A549 (cell line): ENCODE results near the gene MYLK. TPM values are rescaled to one million over a fixed set of nuclear protein-coding genes. Genes with fewer than 3 reads are reported as not detected.

Experiments
- ATAC-seq, 2 experiments: fragments of 200-7000 bp in 1 of 2; fragments of >200 bp in 1 of 2; cut with Nextera tagmentation in 1 of 2; cut with Tn5 transposase in 1 of 2; 3 replicates each; pipeline versions ENCODE4 v1.8.0 to v1.9.1; 2018 to 2020; ENCODE audit warnings: mild to moderate bottlenecking in 1 of 2, moderate library complexity in 1 of 2
- CTCF ChIA-PET: fragments of 300-600 bp; sonication (Branson Sonifier 250); formaldehyde crosslinking; extraction: SDS; loops from one replicate; lab custom pipeline; 2021; ENCODE audit warnings: antibody characterized with exemption, inconsistent platforms; lab: Yijun Ruan, JAX
- POLR2A ChIA-PET: fragments of 350-600 bp; formaldehyde crosslinking; extraction: SDS; loops from one replicate; lab custom pipeline; 2021; ENCODE audit warnings: antibody characterized with exemption, inconsistent platforms; lab: Yijun Ruan, JAX
- DNase-seq, 2 experiments: peaks; one replicate each; pipeline versions ENCODE4 v3.0.0 to v3.0.0-alpha.2; 2011 to 2016; ENCODE audit warnings: low read depth in 1 of 2, low spot score in 1 of 2
- FAIRE-seq: peaks from 2 replicates; lab custom pipeline; 2011; peaks lifted over from hg19 to GRCh38; lab: Jason Lieb, UNC
- H3K27ac ChIP-seq, 2 experiments: fragments of >200 bp; sonication (Bioruptor Twin); formaldehyde crosslinking; 3 replicates each; pipeline ENCODE4 v1.5.1; 2016 to 2017
- H3K4me1 ChIP-seq: fragments of >200 bp; sonication (Bioruptor Twin); formaldehyde crosslinking; 3 replicates; pipeline ENCODE4 v1.6.1; 2016
- H3K4me2 ChIP-seq: fragments of >200 bp; sonication (Bioruptor Twin); formaldehyde crosslinking; 3 replicates; pipeline ENCODE4 v1.6.1; 2016
- H3K4me3 ChIP-seq: fragments of >200 bp; sonication (Bioruptor Twin); formaldehyde crosslinking; 3 replicates; pipeline ENCODE4 v1.5.1; 2016
- H3K9me3 ChIP-seq: fragments of >200 bp; sonication (Bioruptor Twin); formaldehyde crosslinking; 3 replicates; pipeline ENCODE4 v1.6.1; 2016
- CEBPB ChIP-seq, 2 experiments: fragments of >200 bp in 1 of 2; sonication (Bioruptor Twin) in 1 of 2; formaldehyde crosslinking in 1 of 2; IDR thresholded peaks; 2 replicates each; pipeline ENCODE4 v1.6.1; 2012 to 2016
- EHF ChIP-seq: fragments of 250-450 bp; sonication (Bioruptor Pico); IDR thresholded peaks from 2 replicates; pipeline ENCODE4 v1.5.0; 2020; ENCODE audit warnings: mild to moderate bottlenecking
- HOXA7 ChIP-seq: fragments of 250-450 bp; sonication (Bioruptor Pico); IDR thresholded peaks from 2 replicates; pipeline ENCODE4 v1.5.0; 2020; ENCODE audit warnings: mild to moderate bottlenecking, moderate library complexity
- HOXB13 ChIP-seq: fragments of 250-450 bp; sonication (Bioruptor Pico); IDR thresholded peaks from 2 replicates; pipeline ENCODE4 v1.5.0; 2020; ENCODE audit warnings: low read depth, mild to moderate bottlenecking, moderate library complexity
- HOXB5 ChIP-seq: fragments of 250-450 bp; sonication (Bioruptor Pico); IDR thresholded peaks from 2 replicates; pipeline ENCODE4 v1.5.0; 2020; ENCODE audit warnings: mild to moderate bottlenecking, moderate library complexity
- MYC ChIP-seq: IDR thresholded peaks from 2 replicates; pipeline ENCODE4 v1.6.1; 2012; ENCODE audit warnings: mild to moderate bottlenecking, inconsistent platforms, low read length, improper control_type of control experiment, borderline replicate concordance
- NFE2L2 ChIP-seq: fragments of 150-350 bp; conservative IDR thresholded peaks from 2 replicates; pipeline ENCODE4 v1.6.1; 2014; ENCODE audit warnings: low read length
- NPAS2 ChIP-seq: fragments of 250-450 bp; sonication (Bioruptor Pico); IDR thresholded peaks from 2 replicates; pipeline ENCODE4 v1.8.0; 2022; ENCODE audit warnings: mild to moderate bottlenecking, moderate library complexity, borderline replicate concordance
- SREBF2 ChIP-seq: fragments of 450-650 bp; IDR thresholded peaks from 2 replicates; pipeline ENCODE4 v1.6.1; 2014; ENCODE audit warnings: mild to moderate bottlenecking, moderate library complexity
- TFCP2L1 ChIP-seq: fragments of 250-450 bp; sonication (Bioruptor Pico); IDR thresholded peaks from 2 replicates; pipeline ENCODE4 v1.5.0; 2021; ENCODE audit warnings: mild to moderate bottlenecking
- WGBS: methylation state at CpG from one replicate; pipeline ENCODE4 v1.1.6; 2017; ENCODE audit errors: missing lambda C conversion rate; 5-methylcytosine and 5-hydroxymethylcytosine counted together
- polyA plus RNA-seq, 4 experiments: library from polyadenylated mRNA; depleted of rRNA in 3 of 4; stranded (reverse); fragments of >200 nt; fragmentation: RNase III in 1 of 4; extraction: RNeasy Plus Mini Kit Qiagen cat#74134 plus additional on column Dnase treatment in 1 of 4; gene quantifications; 2 replicates in 3 of 4; 3 replicates in 1 of 4; pipeline ENCODE4 v1.2.3, GENCODE V29; 2011 to 2017
- TF ChIP-seq, protein P1 (sequence below): fragments of 200-600 bp; sonication (generic); IDR thresholded peaks from 2 replicates; pipeline ENCODE4 v1.6.1; 2016; ENCODE audit warnings: antibody characterized with exemption, mild to moderate bottlenecking, moderate library complexity
- TF ChIP-seq, protein P2 (sequence below): fragments of 250-450 bp; sonication (Bioruptor Pico); IDR thresholded peaks from 2 replicates; pipeline ENCODE4 v1.5.0; 2021; ENCODE audit warnings: mild to moderate bottlenecking, moderate library complexity, borderline replicate concordance
- TF ChIP-seq, protein P3 (sequence below): fragments of >200 bp; sonication (Bioruptor Twin); formaldehyde crosslinking; IDR thresholded peaks from 3 replicates; pipeline ENCODE4 v1.5.1; 2016
- TF ChIP-seq, protein P4 (sequence below): fragments of 150-350 bp; IDR thresholded peaks from 2 replicates; pipeline ENCODE4 v1.6.1; 2014; ENCODE audit warnings: low read depth, mild to moderate bottlenecking, low read length

MYLK gene
- polyA plus RNA-seq, 2 of the 4 experiments (the other 2 are of a cell fraction), result 16.9 to 17.4 TPM

DNA sequence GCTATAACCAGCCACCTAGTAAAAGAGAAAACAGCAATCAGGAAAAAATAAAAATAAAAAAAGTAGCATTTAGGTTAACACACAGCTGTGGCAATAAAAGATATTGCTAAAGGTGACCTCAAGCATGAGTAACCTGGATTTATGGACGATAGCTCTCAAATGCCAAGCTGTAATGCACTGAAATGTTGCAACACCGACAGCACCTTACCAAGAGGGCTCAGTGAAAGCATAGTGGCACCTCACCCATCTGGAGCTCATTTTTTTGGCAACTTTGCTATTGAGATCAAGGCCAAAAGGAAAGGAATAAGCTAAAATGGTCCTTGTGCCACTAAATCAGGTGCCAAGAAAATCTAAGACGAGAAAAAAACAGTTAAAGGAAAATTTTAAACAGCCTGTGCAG lies 301.8 kb downstream of the MYLK start:
- CTCF ChIA-PET, result interaction anchor here (0.8 to 1.2 kb wide), 4 partner anchors 22 to 60 kb away, joined by 3 to 5 read pairs (median 4); no protein-coding TSS in a partner anchor
- ATAC-seq, result no peak
- no peak overlapping the region for H3K4me3 ChIP-seq
- no peak for DNase-seq
- TF ChIP-seq, protein P1, sequence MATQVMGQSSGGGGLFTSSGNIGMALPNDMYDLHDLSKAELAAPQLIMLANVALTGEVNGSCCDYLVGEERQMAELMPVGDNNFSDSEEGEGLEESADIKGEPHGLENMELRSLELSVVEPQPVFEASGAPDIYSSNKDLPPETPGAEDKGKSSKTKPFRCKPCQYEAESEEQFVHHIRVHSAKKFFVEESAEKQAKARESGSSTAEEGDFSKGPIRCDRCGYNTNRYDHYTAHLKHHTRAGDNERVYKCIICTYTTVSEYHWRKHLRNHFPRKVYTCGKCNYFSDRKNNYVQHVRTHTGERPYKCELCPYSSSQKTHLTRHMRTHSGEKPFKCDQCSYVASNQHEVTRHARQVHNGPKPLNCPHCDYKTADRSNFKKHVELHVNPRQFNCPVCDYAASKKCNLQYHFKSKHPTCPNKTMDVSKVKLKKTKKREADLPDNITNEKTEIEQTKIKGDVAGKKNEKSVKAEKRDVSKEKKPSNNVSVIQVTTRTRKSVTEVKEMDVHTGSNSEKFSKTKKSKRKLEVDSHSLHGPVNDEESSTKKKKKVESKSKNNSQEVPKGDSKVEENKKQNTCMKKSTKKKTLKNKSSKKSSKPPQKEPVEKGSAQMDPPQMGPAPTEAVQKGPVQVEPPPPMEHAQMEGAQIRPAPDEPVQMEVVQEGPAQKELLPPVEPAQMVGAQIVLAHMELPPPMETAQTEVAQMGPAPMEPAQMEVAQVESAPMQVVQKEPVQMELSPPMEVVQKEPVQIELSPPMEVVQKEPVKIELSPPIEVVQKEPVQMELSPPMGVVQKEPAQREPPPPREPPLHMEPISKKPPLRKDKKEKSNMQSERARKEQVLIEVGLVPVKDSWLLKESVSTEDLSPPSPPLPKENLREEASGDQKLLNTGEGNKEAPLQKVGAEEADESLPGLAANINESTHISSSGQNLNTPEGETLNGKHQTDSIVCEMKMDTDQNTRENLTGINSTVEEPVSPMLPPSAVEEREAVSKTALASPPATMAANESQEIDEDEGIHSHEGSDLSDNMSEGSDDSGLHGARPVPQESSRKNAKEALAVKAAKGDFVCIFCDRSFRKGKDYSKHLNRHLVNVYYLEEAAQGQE, result no peak
- TF ChIP-seq CEBPB (IDR thresholded peaks at IDR 0.05), result peak in 1 of 2 experiments; percentile 41; a peak in 1 of 4 replicates
- TF ChIP-seq NPAS2 (CRISPR knock-in tag), result no peak
- TF ChIP-seq SREBF2, result no peak
- WGBS, result 67% methylated on average over 3 of the region's 3 CpGs
- peak overlapping the region; percentile 94; the same call in 2 of the 3 replicates for H3K4me2 ChIP-seq
- H3K4me1 ChIP-seq, result peaks cover 22% of the 10 kb centered on the region
- H3K9me3 ChIP-seq, result no peaks in the 10 kb centered on the region; the same call in 2 of the 3 replicates
- H3K27ac ChIP-seq, result 0 out of 6 replicates have a peak overlapping the region, but pooled peaks of 1 of the 2 experiments have one; percentile 6
- no peak for FAIRE-seq
- POLR2A ChIA-PET, result no interaction called here

DNA sequence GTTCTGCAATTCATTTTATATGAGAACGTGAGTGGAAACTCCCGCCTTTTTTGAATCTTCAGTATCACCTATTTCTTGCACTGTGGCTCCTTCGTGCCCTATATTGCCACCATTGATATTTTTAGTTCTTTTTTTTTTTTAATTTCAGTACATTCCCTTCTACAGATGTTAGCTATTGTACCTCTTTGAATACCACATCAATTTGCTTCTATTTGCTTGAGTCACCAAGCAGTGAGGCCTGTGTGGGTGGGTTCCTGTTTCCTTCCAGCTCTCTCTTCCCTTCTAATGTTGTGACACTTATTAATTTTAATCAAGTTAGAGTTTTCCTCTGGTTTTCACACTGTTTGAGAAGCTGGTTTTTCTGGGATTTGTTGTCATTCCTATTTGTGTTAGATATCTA lies 308.0 kb downstream of the MYLK start:
- FAIRE-seq (no peak), DNase-seq (no peak), ATAC-seq (no peak)
- TF ChIP-seq, protein P2, sequence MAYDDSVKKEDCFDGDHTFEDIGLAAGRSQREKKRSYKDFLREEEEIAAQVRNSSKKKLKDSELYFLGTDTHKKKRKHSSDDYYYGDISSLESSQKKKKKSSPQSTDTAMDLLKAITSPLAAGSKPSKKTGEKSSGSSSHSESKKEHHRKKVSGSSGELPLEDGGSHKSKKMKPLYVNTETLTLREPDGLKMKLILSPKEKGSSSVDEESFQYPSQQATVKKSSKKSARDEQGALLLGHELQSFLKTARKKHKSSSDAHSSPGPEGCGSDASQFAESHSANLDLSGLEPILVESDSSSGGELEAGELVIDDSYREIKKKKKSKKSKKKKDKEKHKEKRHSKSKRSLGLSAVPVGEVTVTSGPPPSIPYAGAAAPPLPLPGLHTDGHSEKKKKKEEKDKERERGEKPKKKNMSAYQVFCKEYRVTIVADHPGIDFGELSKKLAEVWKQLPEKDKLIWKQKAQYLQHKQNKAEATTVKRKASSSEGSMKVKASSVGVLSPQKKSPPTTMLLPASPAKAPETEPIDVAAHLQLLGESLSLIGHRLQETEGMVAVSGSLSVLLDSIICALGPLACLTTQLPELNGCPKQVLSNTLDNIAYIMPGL (CRISPR knock-in tag), result no peak
- TF ChIP-seq TFCP2L1 (CRISPR knock-in tag) (no peak), EHF (CRISPR knock-in tag) (no peak), HOXB5 (CRISPR knock-in tag) (no peak), HOXA7 (no peak), SREBF2 (no peak), NFE2L2 (no peak), HOXB13 (CRISPR knock-in tag) (no peak), MYC (no peak)
- TF ChIP-seq, protein P3, sequence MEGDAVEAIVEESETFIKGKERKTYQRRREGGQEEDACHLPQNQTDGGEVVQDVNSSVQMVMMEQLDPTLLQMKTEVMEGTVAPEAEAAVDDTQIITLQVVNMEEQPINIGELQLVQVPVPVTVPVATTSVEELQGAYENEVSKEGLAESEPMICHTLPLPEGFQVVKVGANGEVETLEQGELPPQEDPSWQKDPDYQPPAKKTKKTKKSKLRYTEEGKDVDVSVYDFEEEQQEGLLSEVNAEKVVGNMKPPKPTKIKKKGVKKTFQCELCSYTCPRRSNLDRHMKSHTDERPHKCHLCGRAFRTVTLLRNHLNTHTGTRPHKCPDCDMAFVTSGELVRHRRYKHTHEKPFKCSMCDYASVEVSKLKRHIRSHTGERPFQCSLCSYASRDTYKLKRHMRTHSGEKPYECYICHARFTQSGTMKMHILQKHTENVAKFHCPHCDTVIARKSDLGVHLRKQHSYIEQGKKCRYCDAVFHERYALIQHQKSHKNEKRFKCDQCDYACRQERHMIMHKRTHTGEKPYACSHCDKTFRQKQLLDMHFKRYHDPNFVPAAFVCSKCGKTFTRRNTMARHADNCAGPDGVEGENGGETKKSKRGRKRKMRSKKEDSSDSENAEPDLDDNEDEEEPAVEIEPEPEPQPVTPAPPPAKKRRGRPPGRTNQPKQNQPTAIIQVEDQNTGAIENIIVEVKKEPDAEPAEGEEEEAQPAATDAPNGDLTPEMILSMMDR, result no peak
- TF ChIP-seq, protein P4, sequence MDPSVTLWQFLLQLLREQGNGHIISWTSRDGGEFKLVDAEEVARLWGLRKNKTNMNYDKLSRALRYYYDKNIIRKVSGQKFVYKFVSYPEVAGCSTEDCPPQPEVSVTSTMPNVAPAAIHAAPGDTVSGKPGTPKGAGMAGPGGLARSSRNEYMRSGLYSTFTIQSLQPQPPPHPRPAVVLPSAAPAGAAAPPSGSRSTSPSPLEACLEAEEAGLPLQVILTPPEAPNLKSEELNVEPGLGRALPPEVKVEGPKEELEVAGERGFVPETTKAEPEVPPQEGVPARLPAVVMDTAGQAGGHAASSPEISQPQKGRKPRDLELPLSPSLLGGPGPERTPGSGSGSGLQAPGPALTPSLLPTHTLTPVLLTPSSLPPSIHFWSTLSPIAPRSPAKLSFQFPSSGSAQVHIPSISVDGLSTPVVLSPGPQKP, result no peak
- Histone ChIP-seq H3K9me3 (no peaks in the 10 kb centered on the region), H3K4me1 (no peaks in the 10 kb centered on the region), H3K4me3 (no peak overlapping the region), H3K27ac (no peak overlapping the region), H3K4me2 (no peak overlapping the region)
- 90% methylated on average over 3 of the region's 3 CpGs for WGBS
- ChIA-PET CTCF (interaction anchor here (0.7 to 3.2 kb wide), 9 partner anchors 11 to 984 kb away, joined by 3 to 16 read pairs (median 3); no protein-coding TSS in a partner anchor), POLR2A (no interaction called here)
